DMS53 treated with DMSO at 0.1 percent for 48 hours (cell line): ENCODE measurements around the gene FARS2.

Source experiments
- DNase-seq: peaks from one replicate; lab custom pipeline; 2025; ENCODE audit not compliant: unreplicated experiment; lab: John Stamatoyannopoulos, UW

FARS2 gene

DNA sequence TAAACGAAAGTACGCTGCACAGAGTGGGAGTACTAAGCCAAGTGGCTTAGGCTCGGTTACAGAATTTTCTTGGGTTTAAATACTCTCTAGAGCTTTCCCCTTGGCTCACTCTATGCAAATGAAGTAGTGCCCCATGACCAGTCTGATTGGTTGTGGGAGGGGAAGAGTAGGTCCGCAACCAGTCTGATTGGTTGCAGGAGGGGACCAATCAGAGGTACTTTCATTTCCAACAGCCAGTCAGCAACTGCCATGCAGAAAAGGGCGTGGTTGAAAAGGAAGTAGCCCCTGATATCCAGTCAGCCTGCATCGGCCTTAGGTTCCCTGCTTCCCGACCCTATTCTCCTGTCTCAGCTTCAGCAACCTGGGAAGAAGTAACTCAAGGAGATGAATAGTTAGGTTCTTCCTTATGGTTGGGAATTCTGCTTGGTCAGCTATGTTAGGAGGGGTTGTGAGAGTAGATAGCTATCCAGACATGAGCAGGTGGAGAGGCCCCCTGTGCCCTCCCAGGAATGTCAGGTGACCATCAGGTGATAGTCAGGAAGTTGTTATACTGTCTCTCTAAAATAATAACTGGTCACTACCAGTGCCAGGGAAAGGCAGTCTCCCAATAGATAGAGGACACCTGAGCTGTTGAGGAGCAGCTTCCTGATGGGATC, 57.4 kb downstream of the FARS2 start:
- no peak for DNase-seq

DNA sequence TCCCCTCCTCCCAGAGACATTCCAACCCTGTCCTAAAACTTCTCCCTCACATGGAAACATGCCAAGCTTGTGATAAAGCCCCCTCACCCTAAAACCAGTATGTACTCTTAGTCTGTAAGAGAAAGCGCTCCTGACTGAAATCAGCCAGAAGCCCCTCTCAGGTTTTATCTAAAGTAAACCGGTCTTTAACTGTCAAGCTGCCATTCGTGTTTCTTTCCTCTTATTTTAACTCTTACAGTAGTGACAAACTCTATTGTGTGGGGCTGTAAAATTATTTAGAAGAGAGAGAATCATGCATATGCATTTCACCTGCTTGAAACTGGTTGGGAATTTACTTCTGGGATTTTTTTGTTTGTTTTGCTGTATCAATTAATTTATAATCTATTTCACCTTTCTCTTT, 62.7 kb downstream of the FARS2 start:
- no peak for DNase-seq

DNA sequence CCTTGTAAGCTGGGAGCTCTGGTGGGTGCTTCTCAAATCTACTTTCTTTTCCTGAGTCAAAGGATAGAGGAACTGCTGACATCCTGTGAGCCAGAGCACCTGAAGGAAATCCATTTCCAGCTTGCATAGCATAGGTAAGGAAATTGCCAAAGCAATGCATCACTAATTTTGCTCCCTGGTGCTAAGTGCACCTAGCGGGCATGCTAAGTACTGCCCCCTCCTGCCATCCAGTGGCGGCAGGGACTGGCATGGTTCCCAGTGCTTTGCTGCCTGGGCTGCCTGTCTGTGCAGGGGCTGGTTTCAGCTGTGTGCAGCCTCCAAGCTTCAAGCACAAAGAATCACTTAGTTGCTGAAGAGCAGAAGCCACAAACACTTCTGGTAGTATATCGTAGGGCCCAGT, 63.9 kb downstream of the FARS2 start:
- DNase-seq = no peak

DNA sequence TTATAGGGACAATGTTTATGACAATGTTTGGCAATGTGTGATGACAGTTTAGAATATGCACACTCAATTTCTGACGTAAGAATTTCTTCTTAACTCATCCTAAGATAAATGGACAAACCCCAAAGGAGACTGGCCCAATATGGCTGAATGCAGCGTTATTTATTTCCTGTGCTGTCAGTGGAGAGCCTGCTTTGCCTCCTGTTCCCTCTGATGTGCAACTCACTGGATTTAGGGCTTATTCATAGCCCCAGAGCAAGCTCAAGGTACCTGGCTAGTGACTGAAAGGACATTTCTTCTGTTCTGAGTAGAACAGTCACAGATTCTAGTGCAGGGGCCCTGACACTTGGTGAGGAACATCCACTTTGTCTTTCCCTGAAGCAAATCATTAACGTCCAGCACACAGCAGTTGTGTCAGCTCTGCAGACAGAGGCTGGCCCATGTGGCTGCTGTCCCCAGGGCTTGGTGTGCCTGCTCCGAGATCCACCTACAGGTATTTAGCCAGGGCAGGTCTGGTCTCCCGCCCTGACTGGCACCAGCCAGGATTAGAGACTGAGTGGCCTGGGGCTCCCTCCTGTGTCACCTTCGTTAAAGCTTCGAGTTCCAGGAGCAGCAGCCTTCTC, 64.8 kb downstream of the FARS2 start:
- no peak for DNase-seq

DNA sequence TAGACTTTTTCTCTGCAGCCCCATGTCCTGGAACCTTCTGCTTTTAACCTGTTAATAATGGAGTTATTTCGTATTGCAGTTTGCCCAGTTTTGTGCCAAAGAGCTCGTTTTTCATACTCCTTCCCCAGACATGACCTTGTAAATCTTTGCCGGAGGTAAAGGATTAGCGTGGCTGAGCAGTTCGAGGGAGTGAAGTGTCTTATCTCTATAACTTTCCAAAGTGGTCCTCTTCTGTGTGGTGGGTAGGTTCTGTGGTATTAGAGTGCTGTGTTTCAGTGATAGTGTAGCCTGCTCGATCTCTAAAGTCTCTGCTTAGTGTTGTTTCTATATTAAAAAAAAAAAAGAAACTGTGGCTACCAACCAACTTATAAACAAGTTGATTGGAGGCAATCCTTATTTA, 67.5 kb downstream of the FARS2 start:
- DNase-seq = no peak

DNA sequence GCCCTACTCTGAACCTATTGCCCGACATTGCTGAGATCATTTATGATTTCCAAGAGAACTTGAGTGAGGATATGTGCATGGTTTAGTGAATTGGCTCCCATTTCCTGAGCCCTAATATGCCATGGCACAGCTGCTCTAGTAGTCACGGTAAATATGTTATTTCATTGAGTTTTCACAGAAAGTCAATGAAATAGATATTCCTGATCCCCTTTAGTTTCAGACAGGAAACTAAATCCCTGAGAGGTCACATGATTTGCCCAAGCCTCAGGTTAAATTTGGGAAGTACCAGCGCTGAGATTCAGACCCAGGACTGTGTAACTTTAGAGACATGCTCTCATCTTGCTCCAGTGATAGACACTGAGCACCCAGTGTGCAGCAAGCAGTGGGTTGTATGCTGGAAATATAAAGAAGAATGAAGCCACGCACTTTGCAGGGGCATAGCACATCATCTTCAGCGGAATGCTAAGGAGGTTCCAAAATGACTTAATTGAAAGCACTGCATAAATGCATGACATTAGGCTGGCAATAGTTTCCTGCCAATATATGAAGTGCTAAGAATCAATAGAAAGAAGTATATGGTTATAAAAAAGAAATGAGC, 70.6 kb downstream of the FARS2 start:
- DNase-seq = no peak

DNA sequence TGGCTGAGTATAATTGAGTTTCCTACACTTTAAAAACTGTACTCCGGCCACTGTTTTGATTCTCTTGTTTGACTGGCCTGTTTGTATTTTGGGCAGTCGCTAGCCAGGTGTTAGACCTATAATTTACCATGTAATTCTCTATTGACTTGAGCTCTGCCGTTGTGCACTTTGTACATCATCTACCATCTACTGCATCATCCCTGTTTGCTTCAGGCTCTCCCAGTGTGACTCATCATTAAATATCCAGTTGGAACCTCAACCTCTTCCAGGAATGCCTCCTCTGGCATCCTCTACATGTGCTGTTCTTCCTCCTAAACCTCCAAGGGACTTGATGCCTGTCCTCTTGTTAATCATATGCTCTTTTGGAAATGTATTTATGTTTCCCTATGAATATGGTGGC, 72.3 kb downstream of the FARS2 start:
- peak; percentile 54 for DNase-seq

DNA sequence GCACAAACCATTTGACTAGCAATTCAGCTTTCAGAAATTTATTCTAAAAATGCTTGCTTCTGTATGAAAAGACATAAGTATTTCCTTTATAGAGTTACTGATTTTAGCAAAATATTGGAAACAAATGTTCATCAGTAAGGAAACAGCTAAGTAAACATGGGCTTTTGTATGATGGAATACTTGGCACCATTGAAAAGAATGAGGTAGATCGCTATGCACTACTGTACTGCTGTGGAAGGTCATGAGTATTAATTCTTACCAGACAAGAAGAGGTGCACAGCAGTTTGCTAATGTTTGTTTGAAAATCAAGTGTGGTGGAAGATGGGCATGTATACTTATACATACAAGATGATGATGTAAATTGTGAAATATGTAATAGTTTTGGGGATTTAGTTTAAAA, 73.0 kb downstream of the FARS2 start:
- DNase-seq = no peak

DNA sequence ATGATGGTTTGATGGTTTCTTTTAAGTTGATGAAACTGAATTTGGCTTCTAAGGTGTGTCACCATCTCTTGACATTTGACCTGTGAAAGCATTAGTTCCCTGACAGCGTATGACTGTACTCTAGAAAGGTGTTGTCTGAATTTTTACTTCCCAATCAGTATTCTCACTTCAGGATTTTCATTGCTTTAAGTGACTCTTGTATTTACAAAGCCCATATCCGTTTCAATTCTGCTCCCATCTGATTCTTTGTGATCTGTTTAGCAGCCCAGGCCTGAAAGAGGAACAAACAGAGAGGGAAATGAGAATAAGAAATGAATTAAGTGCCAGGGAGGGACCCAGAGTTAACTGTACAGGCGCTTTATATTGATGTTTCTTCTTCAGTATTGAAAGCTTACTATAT, 73.7 kb downstream of the FARS2 start:
- DNase-seq = no peak

DNA sequence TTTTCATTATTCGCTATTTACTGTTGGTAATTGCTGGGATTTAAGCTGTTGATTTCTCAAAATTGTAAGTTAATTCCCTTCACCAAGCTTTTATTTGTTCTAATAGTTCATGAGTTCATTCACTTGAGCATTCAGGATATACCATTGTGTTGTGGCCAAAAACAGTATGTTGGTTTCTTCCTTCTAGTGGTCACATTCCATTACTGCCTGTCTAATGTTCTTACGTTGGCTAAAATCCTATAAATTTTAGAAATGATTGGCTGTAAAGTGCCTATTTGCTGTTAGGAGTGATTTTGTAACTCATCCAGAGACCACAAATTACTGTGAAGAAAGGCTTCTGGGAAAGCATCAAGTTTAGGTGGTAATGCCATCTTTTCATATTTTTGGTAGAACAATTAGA, 76.3 kb downstream of the FARS2 start:
- no peak for DNase-seq

DNA sequence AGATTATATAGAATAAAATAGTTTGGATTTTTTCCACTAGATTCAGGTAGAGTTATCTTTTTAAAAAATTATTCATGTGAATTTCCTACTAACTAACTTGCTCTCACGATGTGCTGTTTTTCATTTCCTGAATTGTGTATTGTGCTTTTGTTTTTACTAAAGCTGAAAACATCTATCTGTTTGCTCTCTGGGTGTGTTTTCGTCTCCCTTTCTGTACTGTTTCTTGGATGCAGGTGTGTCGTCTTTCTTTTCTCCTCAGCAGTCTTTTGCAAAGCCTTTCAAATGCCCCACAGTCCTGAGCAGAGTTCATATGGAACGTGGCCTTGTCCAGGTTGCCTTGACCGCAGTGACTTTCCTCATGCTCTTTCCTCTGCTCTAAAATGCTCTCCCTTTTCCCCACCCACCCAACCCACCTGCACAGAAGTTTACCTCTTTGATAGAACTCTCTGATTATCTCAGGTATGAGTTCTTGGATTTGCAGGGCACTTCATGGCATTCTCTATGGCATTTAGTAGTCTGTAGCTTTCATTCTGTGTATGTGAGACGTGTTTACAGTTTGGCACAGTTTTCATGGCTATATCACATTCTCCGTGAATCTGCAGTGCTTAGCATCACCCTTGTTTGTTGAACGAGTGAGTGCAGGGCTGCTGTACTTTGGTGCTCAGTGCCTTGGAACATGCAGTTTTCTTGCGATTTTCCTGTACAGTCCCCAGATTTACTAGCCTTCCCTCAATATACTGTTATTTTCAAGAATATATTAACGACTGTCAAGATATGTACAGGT, 77.1 kb downstream of the FARS2 start:
- DNase-seq = no peak

DNA sequence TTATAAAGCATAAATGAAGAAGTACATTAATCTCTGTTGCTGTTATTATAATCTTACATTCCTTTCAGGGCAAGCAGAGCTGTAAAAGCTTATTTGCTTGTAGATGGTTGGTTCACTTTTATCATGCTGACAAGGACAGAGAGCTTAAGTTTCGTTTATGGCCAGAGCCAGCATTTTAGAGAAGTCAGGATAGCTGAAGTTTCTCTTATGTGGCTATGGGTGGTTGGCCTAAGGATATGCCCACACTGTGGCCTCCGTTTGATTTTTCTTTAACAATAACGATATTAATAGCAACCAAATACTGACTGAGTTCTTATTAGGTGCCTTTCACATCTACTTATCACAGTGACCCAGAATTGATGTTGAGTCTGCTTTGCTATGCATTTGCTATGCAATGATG, 78.5 kb downstream of the FARS2 start:
- no peak for DNase-seq

DNA sequence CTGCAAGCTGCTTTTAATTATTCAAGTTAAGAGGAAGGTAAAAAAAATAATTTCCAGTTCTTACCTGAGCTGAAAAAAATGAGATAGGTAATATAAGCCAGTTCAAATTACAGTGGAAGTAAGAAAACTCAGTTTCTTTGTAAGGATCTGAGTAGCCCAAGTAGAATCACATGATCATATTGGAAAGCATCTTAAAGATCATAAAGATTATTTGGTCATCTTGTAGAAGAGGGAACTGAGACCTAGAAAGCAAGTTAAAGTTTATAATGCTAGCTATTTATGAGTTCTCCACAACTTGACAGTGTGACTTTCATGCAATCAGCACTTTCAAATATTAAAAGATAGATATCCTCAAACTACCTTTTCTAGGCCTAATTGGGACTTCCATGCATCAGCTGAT, 80.5 kb downstream of the FARS2 start:
- DNase-seq = no peak

DNA sequence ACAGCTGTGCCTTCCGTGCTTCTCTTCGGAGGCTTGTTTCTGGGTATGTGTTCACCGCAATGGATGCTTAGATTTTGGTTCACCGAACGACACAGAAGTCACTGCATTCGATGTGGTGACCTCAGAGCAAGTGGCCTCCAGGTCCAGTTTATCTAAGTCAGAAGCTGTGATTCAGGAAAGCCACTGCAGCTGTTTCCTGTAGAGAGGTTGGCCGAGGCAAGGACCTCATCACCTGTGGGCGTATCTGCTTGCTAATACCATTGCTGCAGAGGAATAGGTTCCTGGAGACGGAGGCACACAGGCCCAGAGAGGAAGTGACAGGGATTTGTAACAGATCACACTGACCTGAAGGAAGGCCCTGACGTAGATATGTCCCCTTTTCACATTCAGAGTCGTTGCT, 82.7 kb downstream of the FARS2 start:
- no peak for DNase-seq

DNA sequence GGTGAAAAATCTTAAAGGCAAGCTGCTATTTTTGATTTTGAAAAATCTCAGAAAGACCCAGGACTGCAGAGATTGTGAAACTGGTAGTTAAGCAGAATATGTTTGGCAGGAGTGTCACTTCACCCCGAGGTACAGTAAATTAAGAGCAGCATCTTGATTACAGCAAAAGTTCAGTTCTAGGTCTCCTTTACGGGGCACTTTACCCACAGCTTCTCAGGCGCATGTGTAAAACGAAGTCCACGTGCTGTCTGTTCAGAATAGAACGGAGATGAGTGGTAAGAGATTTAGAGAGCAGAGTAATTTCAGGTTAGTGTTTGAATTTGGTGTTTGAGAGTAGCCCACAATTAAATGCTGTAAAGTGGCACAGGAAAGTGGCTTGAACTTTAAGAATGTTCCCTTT, 84.0 kb downstream of the FARS2 start:
- no peak for DNase-seq

DNA sequence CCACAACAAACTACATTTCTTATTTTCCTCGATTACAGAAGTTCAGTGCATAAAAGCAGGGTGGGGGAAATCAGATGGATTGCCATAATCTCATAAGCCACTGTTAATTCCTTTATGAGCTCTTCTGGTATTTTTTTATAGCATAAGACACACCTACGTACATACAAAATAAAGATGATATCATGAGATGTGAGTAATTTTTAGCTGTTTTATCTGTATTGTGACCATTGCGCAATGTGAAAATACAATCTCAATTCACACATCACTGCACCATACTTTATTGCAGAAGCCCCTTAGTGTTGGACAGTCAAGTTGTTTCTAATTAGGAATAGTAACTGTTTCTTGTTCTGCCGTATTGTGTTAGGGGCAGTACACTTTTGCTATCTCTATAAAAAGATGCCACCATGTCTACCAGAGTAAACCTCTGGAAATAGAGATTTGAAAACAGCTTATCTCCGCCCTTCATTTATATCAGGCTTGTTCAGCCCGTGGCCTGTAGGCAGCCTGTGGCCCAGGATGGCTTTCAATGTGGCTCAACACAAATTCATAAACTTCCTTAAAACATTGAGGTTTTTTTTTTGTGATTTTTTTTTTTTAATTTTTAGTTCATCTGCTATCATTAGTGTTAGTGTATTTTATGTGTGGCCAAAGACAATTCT, 90.4 kb downstream of the FARS2 start:
- no peak for DNase-seq

DNA sequence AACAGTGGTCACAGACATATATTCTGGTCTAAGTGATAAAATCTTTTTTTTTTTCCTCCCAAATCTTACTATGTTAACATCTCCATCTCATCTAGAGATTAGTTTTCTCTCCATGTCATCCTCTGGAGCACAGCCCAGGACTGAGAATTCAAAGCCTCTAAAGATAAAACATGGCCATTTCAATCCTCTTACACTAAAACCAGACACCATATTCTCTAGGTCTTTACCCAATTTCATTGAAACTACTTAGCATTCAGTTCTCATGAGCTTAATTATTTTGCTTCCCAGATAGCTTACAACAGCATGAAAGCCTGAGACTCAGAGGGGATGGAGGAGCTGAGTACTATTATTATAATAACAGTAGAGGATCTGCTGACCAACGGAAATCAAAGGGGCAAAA, 92.7 kb downstream of the FARS2 start:
- no peak for DNase-seq

DNA sequence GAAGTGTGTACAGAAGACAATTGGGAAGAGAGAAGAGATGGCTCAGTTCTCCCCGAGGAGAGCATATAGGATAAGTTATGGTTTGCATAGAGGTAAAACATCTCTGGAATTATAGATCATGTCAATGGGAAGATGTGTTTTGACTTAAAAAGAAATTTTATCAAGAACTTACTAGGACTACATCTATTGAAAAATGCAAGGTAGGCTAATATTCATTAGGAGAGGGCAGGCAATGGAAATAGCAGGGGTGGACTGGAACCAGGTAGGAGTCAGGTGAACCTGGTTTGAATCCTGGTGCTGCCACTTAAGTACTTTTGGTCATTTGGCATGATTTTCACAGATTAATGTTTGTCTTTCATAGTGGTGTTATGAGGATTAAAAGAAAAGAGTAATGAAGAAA, 96.2 kb downstream of the FARS2 start:
- DNase-seq = no peak

DNA sequence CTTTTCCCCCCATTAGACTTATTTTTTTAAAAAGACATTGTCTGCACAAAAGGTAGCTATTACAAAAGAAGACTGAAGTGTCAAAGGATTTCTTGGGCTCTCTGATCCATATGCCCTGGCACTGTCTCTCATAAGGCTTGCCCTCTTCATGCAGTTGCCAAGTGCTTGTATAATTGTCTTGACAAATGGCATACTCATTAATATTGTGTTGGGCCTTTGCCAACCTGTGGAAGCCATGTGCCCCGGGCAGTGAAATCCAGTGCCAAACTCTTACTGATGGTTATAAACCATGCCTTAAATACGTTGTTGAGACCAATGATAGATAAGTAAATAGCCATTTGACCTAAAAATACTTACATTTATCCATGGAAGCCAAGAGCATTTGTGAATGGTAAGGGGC, 98.1 kb downstream of the FARS2 start:
- no peak for DNase-seq

DNA sequence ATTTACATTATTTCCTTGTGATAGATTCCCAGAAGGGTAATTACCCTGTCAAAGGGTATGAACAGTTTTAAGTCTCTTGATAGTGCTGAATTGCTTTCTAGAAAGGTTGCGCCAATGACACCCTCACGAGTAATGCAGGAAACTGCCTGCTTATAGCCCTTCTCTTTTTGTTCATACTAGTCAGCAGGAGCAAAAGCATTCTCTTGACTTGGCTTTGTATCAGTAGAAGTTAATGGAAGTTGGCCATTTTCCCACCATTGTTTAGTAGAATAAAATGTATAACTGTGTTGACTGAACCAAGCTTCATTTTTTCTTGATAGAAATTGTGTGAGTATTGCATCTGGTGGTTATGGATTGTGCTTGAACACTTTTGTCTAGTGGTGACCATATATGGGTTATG, 100.1 kb downstream of the FARS2 start:
- no peak for DNase-seq

DNA sequence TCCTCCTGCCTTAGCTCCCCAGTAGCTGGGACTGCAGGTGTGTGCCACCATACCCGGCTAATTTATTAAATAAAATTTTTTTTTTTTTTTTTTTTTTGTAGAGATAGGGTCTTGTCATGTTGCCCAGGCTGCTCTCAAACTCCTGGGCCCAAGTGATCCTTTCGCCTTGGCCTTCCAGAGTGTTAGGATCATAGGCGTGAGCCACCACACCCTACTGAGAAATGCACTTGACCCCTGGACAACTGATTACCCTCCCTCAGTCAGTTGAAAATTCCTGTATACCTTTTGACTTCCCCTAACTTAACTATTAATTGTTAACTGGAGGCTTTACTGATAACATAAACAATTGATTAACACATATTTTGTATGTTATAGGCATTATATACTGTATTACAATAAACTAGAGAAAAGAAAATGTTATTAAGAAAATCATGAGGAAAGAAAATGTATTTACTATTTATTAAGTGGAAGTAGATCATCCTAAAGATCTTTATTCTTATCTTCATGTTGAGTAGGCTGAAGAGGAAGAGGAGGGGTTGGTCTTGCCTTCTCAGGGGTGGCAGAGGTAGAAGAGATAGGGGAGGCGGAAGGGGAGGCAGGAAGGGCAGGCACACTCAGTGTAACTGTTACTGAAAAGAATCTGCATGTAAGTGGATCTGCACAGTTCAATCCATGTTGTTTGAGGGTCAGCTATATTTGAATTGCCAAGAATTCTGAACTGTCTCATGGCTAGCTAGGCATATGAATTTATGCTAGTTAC, 104.3 kb downstream of the FARS2 start:
- DNase-seq = no peak
